PFSK-1 (cell line): ENCODE results near the gene KCNG4.

ENCODE experiments used
- POLR2AphosphoS5 ChIP-seq: IDR thresholded peaks from 2 replicates; pipeline ENCODE4 v1.6.1; 2012; ENCODE audit warnings: low read depth, mild to moderate bottlenecking, control low read depth, low read length, moderate library complexity
- REST ChIP-seq, 2 experiments: IDR thresholded peaks; 2 replicates each; pipeline versions ENCODE4 v1.6.1 to v1.8.0; 2011 to 2012; ENCODE audit warnings: low read depth in 2 of 2, low read length in 2 of 2, control low read depth in 1 of 2, inconsistent platforms in 1 of 2, mild to moderate bottlenecking in 1 of 2, moderate library complexity in 1 of 2; ENCODE audit not compliant: insufficient read depth in 1 of 2
- SIN3A ChIP-seq: IDR thresholded peaks from 2 replicates; pipeline ENCODE4 v1.6.1; 2012; ENCODE audit warnings: mild to moderate bottlenecking, low read length, moderate library complexity, borderline replicate concordance; ENCODE audit not compliant: insufficient read depth
- TAF1 ChIP-seq: IDR thresholded peaks from 2 replicates; pipeline ENCODE4 v1.6.1; 2012; ENCODE audit warnings: low read length, control low read depth, borderline replicate concordance; ENCODE audit not compliant: insufficient read depth

- TF ChIP-seq POLR2AphosphoS5 (no peak), REST (IDR thresholded peaks at IDR 0.05; ENCODE audit: insufficient read depth in 1 of 2, low read depth in 2 of 2, low read length in 2 of 2) (no peak), TAF1 (no peak), SIN3A (no peak)
Observed at GRCh38 chr16:84175350-84176081, 64.3 kb downstream of the KCNG4 start.
